Stimulated activated CD4-positive, alpha-beta T cell treated with anti-CD3 and anti-CD28 coated beads, Interleukin-1b, Interleukin-23, amount 100 ng/mL, for 4 hours (primary cell): Measurements from ENCODE around the gene PCDHGA2.
"Not testable (repeated sequence)": the region's sequence is repeated elsewhere in the genome, so short reads cannot be mapped to it uniquely, and the experiment has no call there.

Experiments used
- DNase-seq, 2 donors: peaks; one replicate each; pipeline ENCODE4 v3.0.0-alpha.2; 2020; ENCODE audit warnings: low read depth in 2 of 2

PCDHGA2 gene

GRCh38 chr5:141346017-141346416, 7.5 kb downstream of the PCDHGA2 start:
- not testable (repeated sequence) for DNase-seq

GRCh38 chr5:141349917-141350619, 11.5 kb downstream of the PCDHGA2 start, which contains the start of gene PCDHGB1:
PCDHGB1 (plus strand) TSS chr5:141350099; CDS start chr5:141350261, 162 bp downstream.
- DNase-seq = no peak

- DNase-seq = no peak
Measured at GRCh38 chr5:141351591-141351990, 13.0 kb downstream of the PCDHGA2 start.

GRCh38 chr5:141354900-141355469, 16.4 kb downstream of the PCDHGA2 start, which contains the start of gene PCDHGA4:
PCDHGA4 (plus strand) TSS chr5:141355021; CDS start chr5:141355108, 87 bp downstream.
- DNase-seq = no peak

- no peak for DNase-seq
Measured at GRCh38 chr5:141355641-141356040, 17.1 kb downstream of the PCDHGA2 start.

- DNase-seq = no peak
Measured at GRCh38 chr5:141356133-141356532, 17.6 kb downstream of the PCDHGA2 start.

GRCh38 chr5:141356950-141357349, 18.4 kb downstream of the PCDHGA2 start:
- no peak for DNase-seq

GRCh38 chr5:141359790-141360426, 21.3 kb downstream of the PCDHGA2 start, which contains the start of gene PCDHGB2:
PCDHGB2 (plus strand) TSS chr5:141359994; CDS start chr5:141360136, 142 bp downstream.
- DNase-seq = no peak

- no peak for DNase-seq
Measured at GRCh38 chr5:141360685-141361084, 22.1 kb downstream of the PCDHGA2 start.

GRCh38 chr5:141362719-141363118, 24.2 kb downstream of the PCDHGA2 start:
- no peak for DNase-seq

GRCh38 chr5:141363952-141364660, 25.5 kb downstream of the PCDHGA2 start, which contains the start of gene PCDHGA5:
PCDHGA5 (plus strand) TSS chr5:141364162; CDS start chr5:141364331, 169 bp downstream.
- DNase-seq = no peak

GRCh38 chr5:141366016-141366896, 27.7 kb downstream of the PCDHGA2 start:
- DNase-seq = no peak

GRCh38 chr5:141369994-141370848, 31.7 kb downstream of the PCDHGA2 start, which contains the start of gene PCDHGB3:
PCDHGB3 (plus strand) TSS chr5:141370242; CDS start chr5:141370395, 153 bp downstream.
- DNase-seq = no peak

GRCh38 chr5:141371572-141372475, 33.3 kb downstream of the PCDHGA2 start:
- no peak for DNase-seq

- DNase-seq = no peak
Measured at GRCh38 chr5:141373673-141374317, 35.2 kb downstream of the PCDHGA2 start, which contains the start of gene PCDHGA6. PCDHGA6 (plus strand) TSS chr5:141373891; CDS start chr5:141374084, 193 bp downstream.

GRCh38 chr5:141374627-141375026, 36.1 kb downstream of the PCDHGA2 start:
- no peak for DNase-seq

GRCh38 chr5:141375444-141376155, 37.0 kb downstream of the PCDHGA2 start:
- not testable (repeated sequence) for DNase-seq
